Endothelial cell of umbilical vein (primary cell): ENCODE results near the gene MBD6. TPM values are rescaled to one million over a fixed set of nuclear protein-coding genes. Genes with fewer than 3 reads are reported as not detected.

Experiments
- BruUV-seq: library from RNA; stranded (reverse); fragments of 400-500 nt; replicated peaks from 2 replicates; lab custom pipeline; 2021; lab: Mats Ljungman, UMichigan
- CTCF ChIA-PET: fragments of 300-600, 350-600 bp; sonication (Branson Sonifier 250); formaldehyde crosslinking; loops from one replicate; lab custom pipeline; 2021; ENCODE audit warnings: antibody characterized with exemption, inconsistent platforms; lab: Charles Lee
- POLR2A ChIA-PET: fragments of 300-600, 350-600 bp; sonication (Branson Sonifier 250); formaldehyde crosslinking; loops from one replicate; lab custom pipeline; 2021; ENCODE audit warnings: antibody characterized with exemption, inconsistent platforms; lab: Charles Lee
- DNase-seq: peaks from one replicate; pipeline ENCODE4 v3.0.0-alpha.2; 2011; ENCODE audit warnings: low read depth, low spot score
- FAIRE-seq: peaks from 2 replicates; lab custom pipeline; 2011; peaks lifted over from hg19 to GRCh38; lab: Jason Lieb, UNC
- H2AFZ ChIP-seq: 2 replicates; pipeline ENCODE4 v1.6.0; 2012; ENCODE audit warnings: low read depth, low read length, control low read depth, inconsistent platforms
- H3K27ac ChIP-seq: 2 replicates; pipeline ENCODE4 v1.5.1; 2011; ENCODE audit warnings: low read depth, mild to moderate bottlenecking, control low read depth, low read length, moderate library complexity; ENCODE audit not compliant: insufficient read depth
- H3K27me3 ChIP-seq, 2 experiments: 2 replicates each; pipeline versions ENCODE4 v1.6.0 to v1.6.1; 2011; ENCODE audit warnings: low read length in 2 of 2, mixed read lengths in 1 of 2; ENCODE audit not compliant: control insufficient read depth in 2 of 2, insufficient read depth in 2 of 2
- H3K36me3 ChIP-seq, 2 experiments: 2 replicates in 1 of 2; 3 replicates in 1 of 2; pipeline ENCODE4 v1.5.1; 2011; ENCODE audit warnings: low read length in 2 of 2, mild to moderate bottlenecking in 1 of 2, moderate library complexity in 1 of 2; ENCODE audit not compliant: control insufficient read depth in 2 of 2, insufficient read depth in 2 of 2; ENCODE audit errors: extremely low read depth in 1 of 2
- H3K4me1 ChIP-seq: 3 replicates; pipeline ENCODE4 v1.5.1; 2011; ENCODE audit warnings: mild to moderate bottlenecking, low read length; ENCODE audit not compliant: control insufficient read depth, insufficient read depth; ENCODE audit errors: extremely low read depth
- H3K4me2 ChIP-seq: 2 replicates; pipeline ENCODE4 v1.6.1; 2011; ENCODE audit warnings: low read length, control low read depth, mixed read lengths; ENCODE audit not compliant: insufficient read depth
- H3K4me3 ChIP-seq, 3 experiments: fragments of 200-600 bp in 1 of 3; sonication (generic), shearing (Covaris generic) in 1 of 3; replicated peaks in 1 of 3; 2 replicates each; pipeline ENCODE4 v1.5.1; 2011 to 2016; ENCODE audit warnings: control low read depth in 3 of 3, low read length in 3 of 3, mild to moderate bottlenecking in 2 of 3, inconsistent platforms in 1 of 3, low read depth in 1 of 3, moderate library complexity in 1 of 3; ENCODE audit not compliant: insufficient read depth in 1 of 3
- H3K79me2 ChIP-seq: 2 replicates; pipeline ENCODE4 v1.6.0; 2012; ENCODE audit warnings: low read length, inconsistent platforms; ENCODE audit not compliant: control insufficient read depth, insufficient read depth
- H3K9ac ChIP-seq: replicated peaks from 2 replicates; pipeline ENCODE3; 2011; ENCODE audit warnings: low read length, control low read depth; ENCODE audit not compliant: insufficient read depth; ENCODE audit errors: extremely low read depth
- H3K9me1 ChIP-seq: replicated peaks from 3 replicates; pipeline ENCODE4 v1.6.0; 2011; ENCODE audit warnings: mild to moderate bottlenecking, low read length; ENCODE audit not compliant: control insufficient read depth, insufficient read depth; ENCODE audit errors: extremely low read depth
- H3K9me3 ChIP-seq: replicated peaks from 2 replicates; pipeline ENCODE4 v1.5.1; 2012; ENCODE audit warnings: low read length, inconsistent platforms; ENCODE audit not compliant: control insufficient read depth, insufficient read depth
- H4K20me1 ChIP-seq: replicated peaks from 2 replicates; pipeline ENCODE3; 2011; ENCODE audit warnings: mild to moderate bottlenecking, low read length; ENCODE audit not compliant: control insufficient read depth, insufficient read depth; ENCODE audit errors: extremely low read depth
- POLR2A ChIP-seq: IDR thresholded peaks from 2 replicates; pipeline ENCODE4 v1.6.1; 2012; ENCODE audit warnings: low read depth, mild to moderate bottlenecking, control low read depth, low read length
- POLR2AphosphoS5 ChIP-seq: IDR thresholded peaks from 2 replicates; pipeline ENCODE4 v1.6.1; 2012; ENCODE audit warnings: low read depth, mild to moderate bottlenecking, control low read depth, low read length, moderate library complexity; ENCODE audit not compliant: insufficient read depth
- dilution Hi-C: fragments of 300-500 bp; cut with MboI; formaldehyde crosslinking; loops from one replicate; pipeline ENCODE4 v1.15.0; 2019; ENCODE audit warnings: low sequenced_read_pairs; ENCODE audit not compliant: extremely low pct_ligation_motif_present
- intact Hi-C: fragments of 100-400 bp; cut with micrococcal nuclease; formaldehyde crosslinking; loops from one replicate; pipeline ENCODE4 v1.10.0; 2022
- polyA plus RNA-seq, 4 experiments: library from polyadenylated mRNA; depleted of rRNA in 3 of 4; stranded (reverse) in 3 of 4; unstranded in 1 of 4; fragments of >200 nt; gene quantifications; 2 replicates each; pipeline versions ENCODE4 v1.2.1 to v1.2.3, GENCODE V29; 2011 to 2012; ENCODE audit warnings: missing spikeins in 1 of 4
- total RNA-seq: library from RNA; stranded (reverse); gene quantifications from 2 replicates; pipeline ENCODE4 v1.2.3, GENCODE V29; 2021
- TF ChIP-seq, protein P1 (sequence below), 2 donors: IDR thresholded peaks; 1 replicate in 1 of 2; 2 replicates in 1 of 2; pipeline ENCODE4 v1.5.1; 2011; ENCODE audit warnings: low read length in 2 of 2, mild to moderate bottlenecking in 2 of 2, moderate library complexity in 2 of 2, control low read depth in 1 of 2, inconsistent platforms in 1 of 2, low read depth in 1 of 2; ENCODE audit not compliant: insufficient read depth in 1 of 2; ENCODE audit errors: extremely low read depth in 1 of 2

The MBD6 gene
- total and polyA plus RNA-seq, 2 donors (not counting 3 experiments of a cell fraction or from before 2014, with no cell fraction given): 10.6 to 95.2 TPM

DNA sequence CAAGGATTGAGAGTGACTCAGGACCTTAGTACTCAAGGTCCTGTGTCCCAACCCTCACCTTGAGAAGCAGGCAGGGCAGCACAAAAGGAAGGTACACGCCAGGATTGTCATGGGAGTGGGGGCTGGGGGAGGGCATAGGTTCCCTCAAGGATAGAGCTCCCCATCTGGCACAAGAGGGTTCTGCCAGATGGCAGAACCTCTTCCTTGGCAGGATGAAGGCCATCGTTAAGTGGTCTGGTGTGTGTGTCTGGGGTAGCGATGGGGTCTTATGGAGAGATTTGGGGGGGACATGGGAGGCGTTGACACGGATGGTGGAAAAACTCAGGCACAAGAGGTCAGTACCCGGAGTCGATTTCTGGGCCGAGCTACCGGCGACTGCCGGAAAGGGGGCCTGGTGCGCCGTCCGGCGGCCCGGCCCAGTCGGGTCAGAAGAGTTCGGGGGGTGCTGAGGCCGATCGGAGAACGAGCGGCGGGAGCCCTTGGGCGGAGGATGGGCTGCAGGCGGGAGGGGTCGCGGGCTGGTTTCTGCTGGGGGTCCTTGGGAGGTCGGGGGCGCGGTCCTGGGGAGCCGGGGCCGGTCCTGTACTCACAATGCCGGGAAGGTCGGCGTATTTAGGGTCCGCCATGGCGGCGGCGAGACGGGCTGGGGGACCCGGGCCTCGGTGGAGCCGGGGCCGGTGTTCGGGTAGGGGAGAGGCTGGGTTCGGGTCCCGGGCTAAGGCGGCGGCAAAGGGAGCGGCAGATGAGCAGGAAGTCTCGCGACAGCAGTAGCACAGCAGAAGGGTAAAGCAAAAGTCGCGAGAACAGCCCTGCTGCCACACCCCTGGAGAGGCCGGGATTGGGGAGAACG is 24.0 kb downstream of the MBD6 start, which contains the start of gene DCTN2:
TSS of gene DCTN2 (minus strand) at position 755 of the 850 bp plus-strand sequence. CDS start at position 626, 129 bp downstream.
- ChIA-PET CTCF (interaction anchor here (0.8 to 2.2 kb wide), 7 partner anchors 9 to 88 kb away, joined by 3 to 12 read pairs (median 4); partner anchors contain the start of gene B4GALNT1), POLR2A (interaction anchor here (1.0 kb wide), 1 partner anchor 23 kb away, joined by 8 read pairs; no protein-coding TSS in a partner anchor)
- Histone ChIP-seq H3K4me3 (peak within 1 kb of the TSS; percentile 80 to 94 (median 82)), H3K9me1 (no peaks in the 10 kb centered on the region), H3K27ac (peak within 1 kb of the TSS; percentile 77), H3K79me2 (peaks cover 25% of the 10 kb centered on the region), H4K20me1 (no peaks in the 10 kb centered on the region), H3K27me3 (peaks cover 27 to 37% of the 10 kb centered on the region in 2 experiments), H3K4me2 (peak within 1 kb of the TSS; percentile 80), H3K9me3 (no peaks in the 10 kb centered on the region), H3K4me1 (peaks cover 18% of the 10 kb centered on the region), H3K36me3 (no peaks in the 10 kb centered on the region), H3K9ac (peak within 1 kb of the TSS; percentile 96), H2AFZ (peak within 1 kb of the TSS; percentile 49)
- peak; percentile 67 for TF ChIP-seq POLR2AphosphoS5
- TF ChIP-seq POLR2A: no peak
- TF ChIP-seq, protein P1, sequence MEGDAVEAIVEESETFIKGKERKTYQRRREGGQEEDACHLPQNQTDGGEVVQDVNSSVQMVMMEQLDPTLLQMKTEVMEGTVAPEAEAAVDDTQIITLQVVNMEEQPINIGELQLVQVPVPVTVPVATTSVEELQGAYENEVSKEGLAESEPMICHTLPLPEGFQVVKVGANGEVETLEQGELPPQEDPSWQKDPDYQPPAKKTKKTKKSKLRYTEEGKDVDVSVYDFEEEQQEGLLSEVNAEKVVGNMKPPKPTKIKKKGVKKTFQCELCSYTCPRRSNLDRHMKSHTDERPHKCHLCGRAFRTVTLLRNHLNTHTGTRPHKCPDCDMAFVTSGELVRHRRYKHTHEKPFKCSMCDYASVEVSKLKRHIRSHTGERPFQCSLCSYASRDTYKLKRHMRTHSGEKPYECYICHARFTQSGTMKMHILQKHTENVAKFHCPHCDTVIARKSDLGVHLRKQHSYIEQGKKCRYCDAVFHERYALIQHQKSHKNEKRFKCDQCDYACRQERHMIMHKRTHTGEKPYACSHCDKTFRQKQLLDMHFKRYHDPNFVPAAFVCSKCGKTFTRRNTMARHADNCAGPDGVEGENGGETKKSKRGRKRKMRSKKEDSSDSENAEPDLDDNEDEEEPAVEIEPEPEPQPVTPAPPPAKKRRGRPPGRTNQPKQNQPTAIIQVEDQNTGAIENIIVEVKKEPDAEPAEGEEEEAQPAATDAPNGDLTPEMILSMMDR (IDR thresholded peaks at IDR 0.05; ENCODE audit: extremely low read depth in 1 of 2, insufficient read depth in 1 of 2, low read depth in 1 of 2, low read length in 2 of 2): no peak
- FAIRE-seq: peak; percentile 83
- intact Hi-C loops: loop anchor here (1.0 to 5.0 kb wide), 3 partner anchors 26 to 146 kb away; partner anchors contain the start of genes DDIT3, MARS1 and OS9
- dilution Hi-C loops: no loop called here
- peak; percentile 96 for DNase-seq
- TSS peak; percentile 45 for BruUV-seq
